HL-60 (cell line): ENCODE measurements around the gene LMF1.

Source experiments
- DNase-seq, 2 experiments: peaks; one replicate each; pipeline ENCODE4 v3.0.0-alpha.2; 2010 to 2020; ENCODE audit warnings: low read depth in 1 of 2, low spot score in 1 of 2
- H3K27ac ChIP-seq: fragments of 250-450 bp; sonication (Bioruptor Pico); replicated peaks from 2 replicates; pipeline ENCODE4 v1.5.1; 2020; ENCODE audit warnings: mild to moderate bottlenecking, moderate library complexity
- H3K27me3 ChIP-seq: fragments of 250-450 bp; sonication (Bioruptor Pico); 2 replicates; pipeline ENCODE4 v1.5.1; 2021; ENCODE audit warnings: mild to moderate bottlenecking, moderate library complexity; ENCODE audit not compliant: insufficient read depth, poor library complexity, severe bottlenecking
- H3K4me3 ChIP-seq: replicated peaks from 2 replicates; pipeline ENCODE4 v1.5.1; 2011; ENCODE audit warnings: mild to moderate bottlenecking, control low read depth, low read length; ENCODE audit not compliant: insufficient read depth
- CTCF ChIP-seq: IDR thresholded peaks from one replicate; pipeline ENCODE4 v1.5.1; 2011; ENCODE audit warnings: low read length, control low read depth, inconsistent platforms; ENCODE audit not compliant: insufficient read depth
- GABPA ChIP-seq: IDR thresholded peaks from 2 replicates; pipeline ENCODE4 v1.6.1; 2012; ENCODE audit warnings: low read depth
- POLR2AphosphoS5 ChIP-seq: IDR thresholded peaks from 2 replicates; pipeline ENCODE4 v1.6.1; 2012; ENCODE audit warnings: low read depth
- SPI1 ChIP-seq: IDR thresholded peaks from 2 replicates; pipeline ENCODE4 v1.6.1; 2012; ENCODE audit warnings: low read depth, mild to moderate bottlenecking, borderline replicate concordance
- TF ChIP-seq, protein P1 (sequence below): IDR thresholded peaks from 2 replicates; pipeline ENCODE4 v1.6.1; 2012; ENCODE audit warnings: low read depth; ENCODE audit not compliant: insufficient replicate concordance

LMF1 gene

DNA sequence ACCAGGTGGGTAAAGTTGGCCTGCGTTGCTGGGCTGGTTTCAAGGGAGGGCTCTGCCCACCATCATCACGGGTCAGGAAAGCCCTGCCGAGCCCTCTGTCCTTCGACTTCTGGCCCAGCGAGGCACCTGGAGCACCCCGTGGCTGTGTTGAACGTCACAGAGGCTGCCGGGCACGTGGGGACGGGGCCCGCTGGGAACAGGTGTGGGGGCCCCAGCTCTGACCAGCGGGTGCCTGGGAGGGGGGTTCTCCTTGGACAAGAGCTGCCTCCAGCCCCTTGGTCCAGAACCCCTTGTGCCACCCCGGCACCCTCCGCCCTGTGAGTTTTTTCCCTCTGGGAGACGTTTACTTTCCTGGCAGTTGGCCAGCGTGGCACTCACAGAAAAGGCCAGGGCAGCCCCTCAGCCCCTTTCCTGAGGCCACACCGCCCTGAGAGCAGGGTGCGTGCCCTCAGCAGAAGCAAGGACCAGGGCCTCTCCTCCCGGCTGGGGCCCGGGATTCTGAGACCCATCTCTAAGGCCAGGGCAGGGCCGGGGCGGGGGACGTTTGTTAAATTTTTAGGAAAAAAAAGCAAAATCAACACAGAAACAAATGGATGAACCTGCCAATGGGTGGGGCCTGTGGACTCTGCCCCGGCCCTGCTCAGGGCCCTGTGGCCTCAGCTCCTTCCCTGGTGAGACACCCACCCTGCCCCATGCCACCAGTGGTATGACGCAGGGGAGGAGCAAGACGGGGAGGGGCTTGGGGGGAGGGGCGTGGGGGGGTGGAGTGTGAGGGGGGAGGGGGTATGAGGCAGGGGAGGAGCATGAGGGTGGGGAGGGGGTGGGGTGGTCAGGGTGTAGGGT, 139.0 kb downstream of the LMF1 start:
- Histone ChIP-seq H3K4me3 (no peak overlapping the region), H3K27me3 (peaks cover 19% of the 10 kb centered on the region), H3K27ac (no peak overlapping the region)
- DNase-seq: no peak
- TF ChIP-seq, protein P1, sequence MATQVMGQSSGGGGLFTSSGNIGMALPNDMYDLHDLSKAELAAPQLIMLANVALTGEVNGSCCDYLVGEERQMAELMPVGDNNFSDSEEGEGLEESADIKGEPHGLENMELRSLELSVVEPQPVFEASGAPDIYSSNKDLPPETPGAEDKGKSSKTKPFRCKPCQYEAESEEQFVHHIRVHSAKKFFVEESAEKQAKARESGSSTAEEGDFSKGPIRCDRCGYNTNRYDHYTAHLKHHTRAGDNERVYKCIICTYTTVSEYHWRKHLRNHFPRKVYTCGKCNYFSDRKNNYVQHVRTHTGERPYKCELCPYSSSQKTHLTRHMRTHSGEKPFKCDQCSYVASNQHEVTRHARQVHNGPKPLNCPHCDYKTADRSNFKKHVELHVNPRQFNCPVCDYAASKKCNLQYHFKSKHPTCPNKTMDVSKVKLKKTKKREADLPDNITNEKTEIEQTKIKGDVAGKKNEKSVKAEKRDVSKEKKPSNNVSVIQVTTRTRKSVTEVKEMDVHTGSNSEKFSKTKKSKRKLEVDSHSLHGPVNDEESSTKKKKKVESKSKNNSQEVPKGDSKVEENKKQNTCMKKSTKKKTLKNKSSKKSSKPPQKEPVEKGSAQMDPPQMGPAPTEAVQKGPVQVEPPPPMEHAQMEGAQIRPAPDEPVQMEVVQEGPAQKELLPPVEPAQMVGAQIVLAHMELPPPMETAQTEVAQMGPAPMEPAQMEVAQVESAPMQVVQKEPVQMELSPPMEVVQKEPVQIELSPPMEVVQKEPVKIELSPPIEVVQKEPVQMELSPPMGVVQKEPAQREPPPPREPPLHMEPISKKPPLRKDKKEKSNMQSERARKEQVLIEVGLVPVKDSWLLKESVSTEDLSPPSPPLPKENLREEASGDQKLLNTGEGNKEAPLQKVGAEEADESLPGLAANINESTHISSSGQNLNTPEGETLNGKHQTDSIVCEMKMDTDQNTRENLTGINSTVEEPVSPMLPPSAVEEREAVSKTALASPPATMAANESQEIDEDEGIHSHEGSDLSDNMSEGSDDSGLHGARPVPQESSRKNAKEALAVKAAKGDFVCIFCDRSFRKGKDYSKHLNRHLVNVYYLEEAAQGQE: no peak
- TF ChIP-seq SPI1 (no peak), CTCF (no peak), GABPA (no peak), POLR2AphosphoS5 (no peak)

DNA sequence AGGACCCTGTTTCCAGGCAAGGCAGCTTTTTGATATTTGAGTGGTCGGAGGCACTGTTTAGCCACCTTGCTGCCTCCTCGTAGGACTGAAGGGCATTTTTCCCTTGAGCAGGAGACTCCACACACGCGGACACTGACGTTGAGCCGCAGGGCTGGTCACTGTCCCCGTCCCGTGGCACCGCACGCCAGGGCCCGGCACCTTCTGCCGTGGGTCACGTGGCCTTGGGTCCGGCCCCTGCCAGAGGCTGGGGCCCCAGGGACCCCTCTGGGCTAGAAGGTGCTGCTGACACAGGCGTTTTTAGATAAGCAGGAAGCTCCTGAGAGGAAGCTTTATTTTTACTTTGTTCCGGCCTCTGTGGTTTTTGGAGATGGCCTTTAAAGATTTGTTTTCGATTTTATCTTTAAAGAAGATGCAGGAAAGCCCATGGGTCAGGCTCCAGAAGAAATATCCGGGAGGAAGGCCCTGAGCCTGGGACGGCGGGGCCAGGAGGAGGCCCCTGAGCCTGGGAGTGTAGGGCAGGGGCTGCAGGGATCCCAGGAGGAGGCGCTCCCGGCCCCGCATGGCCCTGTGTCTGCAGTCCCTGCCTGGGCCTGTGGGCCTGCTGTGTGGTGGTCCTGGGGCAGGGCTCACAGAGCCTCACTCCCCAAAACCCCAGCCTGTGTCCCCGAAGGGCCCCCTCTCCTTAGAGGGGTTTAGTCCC, 139.8 kb downstream of the LMF1 start:
- DNase-seq: no peak
- no peak overlapping the region for H3K4me3 ChIP-seq
- peaks cover 19% of the 10 kb centered on the region for H3K27me3 ChIP-seq
- no peak overlapping the region for H3K27ac ChIP-seq
- TF ChIP-seq CTCF: no peak
- no peak for TF ChIP-seq GABPA
- TF ChIP-seq, protein P1: no peak
- TF ChIP-seq POLR2AphosphoS5: no peak
- no peak for TF ChIP-seq SPI1

DNA sequence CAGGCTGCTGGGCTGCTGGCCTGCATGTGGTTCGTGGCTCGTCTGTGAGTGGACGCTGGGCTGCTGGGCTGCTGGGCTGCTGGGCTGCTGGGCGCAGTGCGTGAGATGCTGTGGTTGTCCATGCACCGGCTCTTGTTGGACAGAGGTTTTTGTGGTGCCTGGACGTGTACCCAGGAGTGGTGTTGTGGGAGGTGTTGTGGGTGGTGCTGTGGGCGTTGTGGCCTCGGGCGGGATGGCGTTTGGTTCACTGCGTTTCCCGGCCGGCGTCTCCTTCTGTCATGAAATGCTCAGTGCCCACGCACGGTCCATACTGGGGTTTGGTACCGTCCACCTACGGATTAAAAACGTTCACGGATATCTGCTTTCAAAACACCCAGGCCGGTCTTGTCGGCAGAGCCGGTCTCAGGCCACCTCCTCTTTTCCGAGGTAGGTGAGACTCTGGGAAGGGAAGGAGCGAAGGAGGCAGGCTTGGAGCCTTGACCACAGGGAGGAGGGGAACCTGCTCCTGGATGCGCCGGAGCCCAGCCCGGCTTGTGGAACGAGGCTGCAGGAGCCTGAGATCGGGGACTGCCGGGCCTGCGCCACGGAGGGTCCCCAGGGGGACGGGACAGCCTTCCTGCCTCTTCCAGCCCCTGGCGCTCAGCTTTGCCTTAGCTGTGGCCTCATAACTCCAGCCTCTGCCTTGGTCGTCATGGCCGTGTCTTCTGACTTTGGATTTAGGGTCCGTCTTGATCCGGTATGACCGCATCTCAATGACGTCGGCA, 140.5 kb downstream of the LMF1 start:
- peaks cover 19% of the 10 kb centered on the region for H3K27me3 ChIP-seq
- no peak for DNase-seq
- H3K4me3 ChIP-seq: no peak overlapping the region
- H3K27ac ChIP-seq: no peak overlapping the region
- TF ChIP-seq GABPA (no peak), POLR2AphosphoS5 (no peak), CTCF (no peak), SPI1 (no peak)
- TF ChIP-seq, protein P1: no peak
